IMR-90 (cell line): ENCODE data around the gene DOC2B. TPM values are rescaled to one million over a fixed set of nuclear protein-coding genes. Genes with fewer than 3 reads are reported as not detected.

Experiments
- ATAC-seq: fragments of 200-7000 bp; cut with Tn5 transposase; 2 replicates; pipeline ENCODE4 v1.9.1; 2020; ENCODE audit warnings: low read depth, mild to moderate bottlenecking, moderate library complexity
- BruUV-seq: library from RNA; stranded (reverse); fragments of 400-500 nt; replicated peaks from 2 replicates; lab custom pipeline; 2021; lab: Mats Ljungman, UMichigan
- CTCF ChIA-PET: fragments of 300-600 bp; formaldehyde crosslinking; extraction: SDS; loops from one replicate; lab custom pipeline; 2021; ENCODE audit warnings: antibody characterized with exemption; lab: Yijun Ruan, JAX
- POLR2A ChIA-PET: fragments of 300-600 bp; sonication (Branson Sonifier 250); formaldehyde crosslinking; loops from one replicate; lab custom pipeline; 2022; ENCODE audit warnings: antibody characterized with exemption; ENCODE audit not compliant: unreplicated experiment; lab: Charles Lee
- DNase-seq: peaks from one replicate; pipeline ENCODE4 v3.0.0; 2013
- H2AFZ ChIP-seq: replicated peaks from 2 replicates; pipeline ENCODE3; 2013; ENCODE audit warnings: low read length, mild to moderate bottlenecking; ENCODE audit not compliant: poor library complexity
- H2AK5ac ChIP-seq: 2 replicates; pipeline ENCODE4 v1.6.1; 2013; ENCODE audit warnings: low read depth, low read length, inconsistent platforms
- H2AK9ac ChIP-seq: replicated peaks from 2 replicates; pipeline ENCODE3; 2013; ENCODE audit warnings: mild to moderate bottlenecking, low read depth, low read length, moderate library complexity; ENCODE audit not compliant: poor library complexity
- H2BK120ac ChIP-seq: 2 replicates; pipeline ENCODE4 v1.6.1; 2013; ENCODE audit warnings: low read depth, low read length, inconsistent platforms
- H2BK15ac ChIP-seq: 3 replicates; pipeline ENCODE4 v1.6.1; 2013; ENCODE audit warnings: low read depth, low read length, inconsistent platforms
- H2BK20ac ChIP-seq: 2 replicates; pipeline ENCODE4 v1.6.1; 2013; ENCODE audit warnings: low read depth, mild to moderate bottlenecking, inconsistent platforms, low read length, moderate library complexity
- H2BK5ac ChIP-seq: 2 replicates; pipeline ENCODE4 v1.6.1; 2013; ENCODE audit warnings: mild to moderate bottlenecking, low read depth, low read length, inconsistent platforms; ENCODE audit not compliant: poor library complexity, severe bottlenecking
- H3K14ac ChIP-seq: replicated peaks from 2 replicates; pipeline ENCODE4 v1.6.1; 2013; ENCODE audit warnings: low read depth, low read length, inconsistent platforms
- H3K18ac ChIP-seq: 2 replicates; pipeline ENCODE4 v1.6.1; 2013; ENCODE audit warnings: low read depth, low read length, control low read depth
- H3K23ac ChIP-seq: 2 replicates; pipeline ENCODE4 v1.6.1; 2013; ENCODE audit warnings: low read depth, low read length, inconsistent platforms
- H3K27ac ChIP-seq: 2 replicates; pipeline ENCODE4 v1.5.1; 2013; ENCODE audit warnings: mild to moderate bottlenecking, control low read depth, low read length; ENCODE audit not compliant: insufficient read depth
- H3K27me3 ChIP-seq: 2 replicates; pipeline ENCODE4 v1.6.1; 2013; ENCODE audit warnings: low read length; ENCODE audit not compliant: control insufficient read depth, insufficient read depth
- H3K36me3 ChIP-seq: 2 replicates; pipeline ENCODE4 v1.6.1; 2013; ENCODE audit warnings: low read length, mixed read lengths; ENCODE audit not compliant: control insufficient read depth, insufficient read depth
- H3K4ac ChIP-seq: 2 replicates; pipeline ENCODE4 v1.6.1; 2013; ENCODE audit warnings: low read depth, low read length, inconsistent platforms
- H3K4me1 ChIP-seq: 2 replicates; pipeline ENCODE4 v1.6.1; 2013; ENCODE audit warnings: low read length, mixed read lengths; ENCODE audit not compliant: control insufficient read depth, insufficient read depth
- H3K4me2 ChIP-seq: 2 replicates; pipeline ENCODE4 v1.6.1; 2013; ENCODE audit warnings: low read depth, mild to moderate bottlenecking, control low read depth, low read length, moderate library complexity
- H3K4me3 ChIP-seq: 2 replicates; pipeline ENCODE4 v1.5.1; 2013; ENCODE audit warnings: low read depth, mild to moderate bottlenecking, control low read depth, low read length, moderate library complexity; ENCODE audit not compliant: insufficient read depth
- H3K56ac ChIP-seq: 2 replicates; pipeline ENCODE4 v1.6.1; 2013; ENCODE audit warnings: low read length, inconsistent platforms; ENCODE audit not compliant: insufficient read depth; ENCODE audit errors: extremely low read depth
- H3K79me1 ChIP-seq, 2 experiments: 2 replicates each; pipeline ENCODE4 v1.6.1; 2013; ENCODE audit warnings: low read length in 2 of 2, inconsistent platforms in 1 of 2, low read depth in 1 of 2
- H3K9ac ChIP-seq: 2 replicates; pipeline ENCODE4 v1.6.1; 2013; ENCODE audit warnings: low read depth, low read length, control low read depth
- H3K9me1 ChIP-seq: 2 replicates; pipeline ENCODE4 v1.6.1; 2013; ENCODE audit warnings: low read length, inconsistent platforms; ENCODE audit not compliant: insufficient read depth
- H3K9me3 ChIP-seq: 2 replicates; pipeline ENCODE4 v1.6.1; 2013; ENCODE audit warnings: low read length; ENCODE audit not compliant: control insufficient read depth, insufficient read depth
- H4K20me1 ChIP-seq: 2 replicates; pipeline ENCODE4 v1.6.1; 2013; ENCODE audit warnings: low read length, inconsistent platforms; ENCODE audit not compliant: insufficient read depth
- H4K5ac ChIP-seq: 2 replicates; pipeline ENCODE4 v1.6.1; 2013; ENCODE audit warnings: mild to moderate bottlenecking, low read depth, low read length, control low read depth
- H4K8ac ChIP-seq, 2 experiments: 2 replicates each; pipeline ENCODE4 v1.6.1; 2013; ENCODE audit warnings: low read depth in 2 of 2, low read length in 2 of 2, control low read depth in 1 of 2, inconsistent platforms in 1 of 2
- H4K91ac ChIP-seq: 2 replicates; pipeline ENCODE4 v1.6.1; 2013; ENCODE audit warnings: low read depth, low read length, inconsistent platforms; ENCODE audit not compliant: insufficient read depth
- BHLHE40 ChIP-seq: fragments of 150-350 bp; IDR thresholded peaks from 2 replicates; pipeline ENCODE4 v1.6.1; 2016; ENCODE audit warnings: mild to moderate bottlenecking, low read depth, low read length
- CEBPB ChIP-seq: IDR thresholded peaks from 2 replicates; pipeline ENCODE4 v1.6.1; 2012; ENCODE audit warnings: low read depth, low read length, improper control_type of control experiment
- CHD1 ChIP-seq: IDR thresholded peaks from 2 replicates; pipeline ENCODE4 v1.6.1; 2012; ENCODE audit warnings: low read depth, low read length, improper control_type of control experiment
- MAFK ChIP-seq: IDR thresholded peaks from 2 replicates; pipeline ENCODE4 v1.6.1; 2012; ENCODE audit warnings: low read depth, low read length, improper control_type of control experiment
- MAZ ChIP-seq: IDR thresholded peaks from 2 replicates; pipeline ENCODE4 v1.6.1; 2012; ENCODE audit warnings: low read depth, mild to moderate bottlenecking, low read length, improper control_type of control experiment, moderate library complexity, borderline replicate concordance
- NFE2L2 ChIP-seq: fragments of 150-350 bp; IDR thresholded peaks from 2 replicates; pipeline ENCODE4 v1.6.1; 2016; ENCODE audit warnings: low read depth, mild to moderate bottlenecking, low read length
- RCOR1 ChIP-seq: IDR thresholded peaks from 2 replicates; pipeline ENCODE4 v1.6.1; 2012; ENCODE audit warnings: mild to moderate bottlenecking, low read length, improper control_type of control experiment; ENCODE audit not compliant: insufficient replicate concordance
- RFX5 ChIP-seq: IDR thresholded peaks from 2 replicates; pipeline ENCODE4 v1.8.0; 2012; ENCODE audit warnings: low read depth, mild to moderate bottlenecking, low read length, moderate library complexity
- SMC3 ChIP-seq: fragments of 150-350 bp; IDR thresholded peaks from 2 replicates; pipeline ENCODE4 v1.6.1; 2016; ENCODE audit warnings: low read depth, mild to moderate bottlenecking, antibody characterized with exemption, low read length, moderate library complexity
- WGBS, 2 experiments: methylation state at CpG; one replicate each; pipeline versions ENCODE4 v1.1.5 to v1.1.7; 2013; ENCODE audit warnings: missing lambda C conversion rate in 2 of 2; ENCODE audit not compliant: insufficient read length in 1 of 2; ENCODE audit errors: extremely low coverage in 2 of 2; 5-methylcytosine and 5-hydroxymethylcytosine counted together
- dilution Hi-C: fragments of 300-500 bp; cut with HindIII; formaldehyde crosslinking; loops from one replicate; pipeline ENCODE4 v1.14.3; 2018; ENCODE audit warnings: low sequenced_read_pairs; ENCODE audit not compliant: unreplicated experiment
- in situ Hi-C: fragments of 300-500 bp; cut with MboI; formaldehyde crosslinking; loops from 3 replicates; pipeline ENCODE4 v1.14.3; 2019; ENCODE audit warnings: low sequenced_read_pairs, inconsistent platforms, mixed read lengths
- intact Hi-C: fragments of 100-400 bp; cut with micrococcal nuclease; formaldehyde crosslinking; loops from 2 replicates; pipeline ENCODE4 v1.10.0; 2022
- polyA plus RNA-seq, 3 experiments: library from polyadenylated mRNA; depleted of rRNA; stranded (reverse); fragments of >200 nt; gene quantifications; 2 replicates each; pipeline ENCODE4 v1.2.3, GENCODE V29; 2012; ENCODE audit warnings: low replicate concordance in 1 of 3
- total RNA-seq: library from RNA; depleted of rRNA; stranded (reverse); fragments of >200 nt; gene quantifications from 2 replicates; pipeline ENCODE4 v1.2.3, GENCODE V29; 2012
- TF ChIP-seq, protein P1 (sequence below): conservative IDR thresholded peaks from 2 replicates; pipeline ENCODE4 v1.5.1; 2012; ENCODE audit warnings: mild to moderate bottlenecking, low read depth, low read length, improper control_type of control experiment

Gene DOC2B
- total and polyA plus RNA-seq, 2 of the 4 experiments (the other 2 are of a cell fraction) = not detected

DNA sequence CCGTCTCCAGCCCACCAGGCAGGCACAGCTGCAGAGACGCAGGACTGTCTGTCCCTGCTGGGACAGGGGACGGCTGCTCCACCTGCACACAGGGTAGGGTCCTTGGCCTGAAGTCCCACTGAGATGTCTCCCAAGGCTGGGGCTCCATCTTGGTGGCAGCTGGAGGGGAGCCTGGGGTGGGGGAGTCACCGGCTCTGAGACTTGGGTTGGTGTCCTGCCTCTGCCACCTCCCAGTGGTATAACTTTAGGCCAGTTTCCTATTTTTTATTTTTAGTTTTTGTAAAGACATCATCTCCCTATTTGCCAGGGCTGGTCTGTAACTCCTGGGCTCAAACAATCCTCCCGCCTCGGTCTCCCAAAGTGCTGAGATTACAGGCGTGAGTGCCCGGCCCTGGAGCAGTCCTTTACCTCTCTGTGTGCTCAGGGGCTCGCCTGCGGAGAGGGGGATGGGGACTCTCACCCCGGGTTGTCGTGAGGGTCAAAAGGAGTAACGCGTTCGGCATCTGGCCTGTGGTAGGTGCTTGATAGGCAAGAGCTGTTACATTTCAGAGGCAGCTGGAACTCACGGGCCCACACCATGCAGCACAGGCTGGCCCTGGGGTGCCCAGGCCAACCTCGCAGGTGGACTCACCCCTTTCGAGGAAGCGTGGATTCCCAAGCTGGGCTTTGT is 46.6 kb upstream of the DOC2B start:
- DNase-seq = no peak
- intact Hi-C loops (no loop called here), in situ Hi-C loops (no loop called here), dilution Hi-C loops (no loop called here)
- Histone ChIP-seq H3K9me3 (no peaks in the 10 kb centered on the region), H4K20me1 (no peaks in the 10 kb centered on the region), H2AK9ac (no peak overlapping the region), H3K14ac (no peak overlapping the region), H2BK5ac (no peak overlapping the region), H3K4me1 (no peaks in the 10 kb centered on the region; the same call in 1 of the 2 replicates), H2BK120ac (no peak overlapping the region), H3K9me1 (no peaks in the 10 kb centered on the region), H2AFZ (no peak overlapping the region), H2BK15ac (no peak overlapping the region), H4K8ac (no peak overlapping the region), H3K9ac (no peak overlapping the region), H3K4me3 (no peak overlapping the region), H3K27me3 (peaks cover 6% of the 10 kb centered on the region; the same call in 1 of the 2 replicates), H3K4ac (no peak overlapping the region), H4K91ac (no peak overlapping the region), H4K5ac (no peak overlapping the region), H3K79me1 (no peaks in the 10 kb centered on the region), H3K18ac (no peak overlapping the region), H3K23ac (no peak overlapping the region), H3K4me2 (no peak overlapping the region), H3K56ac (no peak overlapping the region), H3K36me3 (no peaks in the 10 kb centered on the region), H2BK20ac (no peak overlapping the region), H3K27ac (no peak overlapping the region), H2AK5ac (no peak overlapping the region)
- WGBS, 2 experiments = 67% methylated on average over 3 of the region's 19 CpGs; no CpG with 5 or more reads in 1 of the 2 experiments
- POLR2A ChIA-PET = no interaction called here
- no peak for TF ChIP-seq BHLHE40
- TF ChIP-seq CEBPB = no peak
- TF ChIP-seq, protein P1, sequence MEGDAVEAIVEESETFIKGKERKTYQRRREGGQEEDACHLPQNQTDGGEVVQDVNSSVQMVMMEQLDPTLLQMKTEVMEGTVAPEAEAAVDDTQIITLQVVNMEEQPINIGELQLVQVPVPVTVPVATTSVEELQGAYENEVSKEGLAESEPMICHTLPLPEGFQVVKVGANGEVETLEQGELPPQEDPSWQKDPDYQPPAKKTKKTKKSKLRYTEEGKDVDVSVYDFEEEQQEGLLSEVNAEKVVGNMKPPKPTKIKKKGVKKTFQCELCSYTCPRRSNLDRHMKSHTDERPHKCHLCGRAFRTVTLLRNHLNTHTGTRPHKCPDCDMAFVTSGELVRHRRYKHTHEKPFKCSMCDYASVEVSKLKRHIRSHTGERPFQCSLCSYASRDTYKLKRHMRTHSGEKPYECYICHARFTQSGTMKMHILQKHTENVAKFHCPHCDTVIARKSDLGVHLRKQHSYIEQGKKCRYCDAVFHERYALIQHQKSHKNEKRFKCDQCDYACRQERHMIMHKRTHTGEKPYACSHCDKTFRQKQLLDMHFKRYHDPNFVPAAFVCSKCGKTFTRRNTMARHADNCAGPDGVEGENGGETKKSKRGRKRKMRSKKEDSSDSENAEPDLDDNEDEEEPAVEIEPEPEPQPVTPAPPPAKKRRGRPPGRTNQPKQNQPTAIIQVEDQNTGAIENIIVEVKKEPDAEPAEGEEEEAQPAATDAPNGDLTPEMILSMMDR = no peak
- no peak for TF ChIP-seq MAFK
- TF ChIP-seq RFX5 = no peak
- no peak for TF ChIP-seq RCOR1
- no peak for TF ChIP-seq MAZ
- no peak for TF ChIP-seq NFE2L2
- TF ChIP-seq SMC3 = no peak
- TF ChIP-seq CHD1 = no peak
- no peak for ATAC-seq
- BruUV-seq = no TSS peak
- CTCF ChIA-PET = no interaction called here
